IgD-negative memory B cell (primary cell): ENCODE data around the gene BORCS5. TPM values are rescaled to one million over a fixed set of nuclear protein-coding genes. Genes with fewer than 3 reads are reported as not detected.
A peak's percentile ranks its signal among the peaks of the same experiment; 100 is the strongest.

Experiments used
- H3K27ac Mint-ChIP-seq, 3 donors: one replicate each; pipeline ENCODE4 v1.8.0; 2020 to 2022; ENCODE audit warnings: mild to moderate bottlenecking in 3 of 3, mixed read lengths in 3 of 3, moderate library complexity in 1 of 3
- H3K27me3 Mint-ChIP-seq: one replicate; pipeline ENCODE4 v1.8.0; 2021; ENCODE audit warnings: mixed read lengths
- H3K36me3 Mint-ChIP-seq: one replicate; pipeline ENCODE4 v1.8.0; 2020; ENCODE audit warnings: mild to moderate bottlenecking, mixed read lengths
- H3K4me1 Mint-ChIP-seq, 3 donors: one replicate each; pipeline ENCODE4 v1.8.0; 2020 to 2022; ENCODE audit warnings: mixed read lengths in 3 of 3, mild to moderate bottlenecking in 1 of 3
- H3K4me3 Mint-ChIP-seq, 4 donors: one replicate each; pipeline ENCODE4 v1.8.0; 2020 to 2022; ENCODE audit warnings: mild to moderate bottlenecking in 4 of 4, mixed read lengths in 4 of 4, moderate library complexity in 3 of 4
- H3K9me3 Mint-ChIP-seq, 3 donors: one replicate each; pipeline ENCODE4 v1.8.0; 2020 to 2021; ENCODE audit warnings: mixed read lengths in 3 of 3, mild to moderate bottlenecking in 1 of 3
- polyA plus RNA-seq: library from polyadenylated mRNA; unstranded; fragments of 300-500 nt; fragmentation: Illumina TruSeq; gene quantifications from one replicate; pipeline ENCODE4 v1.2.3, GENCODE V29; 2021

The BORCS5 gene
- polyA plus RNA-seq, 1 donor from 2014 or later: 19.9 TPM

DNA sequence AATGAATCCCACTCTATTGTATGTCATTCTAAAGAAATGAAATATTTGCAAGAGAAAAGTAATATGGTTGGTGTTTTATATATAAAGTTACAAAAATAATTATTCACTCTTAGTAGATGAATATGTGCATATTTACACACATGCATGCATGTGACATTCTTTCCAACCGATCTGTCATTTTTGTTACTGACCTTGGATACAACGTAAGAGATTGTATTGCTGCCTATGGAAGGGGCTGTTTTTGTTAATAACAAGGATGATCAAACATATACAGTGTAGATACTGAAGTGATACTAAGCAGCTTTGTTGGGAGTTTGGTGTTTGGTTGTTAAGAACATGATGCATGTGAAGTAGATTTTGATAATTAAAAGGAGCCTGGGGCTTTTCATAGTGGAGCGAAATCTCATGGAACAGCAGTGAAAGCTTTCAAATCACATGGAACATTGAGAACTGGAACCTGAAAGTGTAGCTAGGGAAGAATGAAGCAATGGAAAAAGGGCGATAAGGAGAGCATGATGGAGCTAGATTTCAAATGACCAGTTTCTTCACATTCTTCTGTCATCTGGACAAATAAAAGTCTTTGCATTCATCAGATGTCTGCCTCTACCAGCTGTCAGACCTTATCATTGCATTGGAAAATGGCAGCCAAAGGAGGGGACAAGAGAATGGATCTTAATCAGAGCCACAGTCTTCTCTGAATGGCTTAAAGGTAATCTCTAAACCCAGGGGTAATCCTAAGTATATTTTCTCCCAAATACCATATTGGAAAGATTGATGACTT, 10.0 kb downstream of the BORCS5 start:
- Mint-ChIP-seq H3K27ac (no peak overlapping the region), H3K27me3 (no peaks in the 10 kb centered on the region), H3K9me3 (no peaks in the 10 kb centered on the region), H3K4me1 (peaks cover 11 to 15% (median 15%) of the 10 kb centered on the region in 3 donors), H3K36me3 (peaks cover 8% of the 10 kb centered on the region), H3K4me3 (no peak overlapping the region)

DNA sequence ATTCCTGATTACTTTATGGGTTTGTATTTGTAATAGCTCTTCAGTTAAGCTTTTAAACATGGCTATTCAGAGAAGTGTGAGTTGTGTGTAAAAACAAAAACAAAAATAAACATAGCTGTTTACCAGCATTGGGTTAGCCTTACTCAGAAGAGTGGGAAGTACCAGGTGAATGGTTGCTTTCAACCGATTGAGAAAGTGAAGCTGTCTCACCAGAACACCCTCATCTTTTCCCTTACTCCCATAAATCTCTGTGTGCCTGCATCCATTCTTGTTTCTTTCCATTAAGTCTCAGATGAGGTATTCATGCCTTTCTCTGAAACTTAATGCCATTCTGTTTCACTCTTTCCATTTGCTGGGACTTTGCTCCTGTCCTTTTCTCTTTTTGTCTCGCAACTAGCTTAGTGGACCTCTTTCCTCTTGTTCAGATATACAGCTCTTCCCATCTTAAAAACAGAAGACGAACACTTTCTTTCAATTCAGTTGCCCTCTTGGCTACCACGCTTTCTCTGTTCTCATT, 10.7 kb downstream of the BORCS5 start:
- Mint-ChIP-seq H3K4me3 (no peak overlapping the region), H3K9me3 (no peaks in the 10 kb centered on the region), H3K27ac (peak overlapping the region in 2 of 3 donors; percentile 36 to 57), H3K36me3 (peaks cover 8% of the 10 kb centered on the region), H3K27me3 (no peaks in the 10 kb centered on the region), H3K4me1 (peaks cover 11 to 15% (median 11%) of the 10 kb centered on the region in 3 donors)

DNA sequence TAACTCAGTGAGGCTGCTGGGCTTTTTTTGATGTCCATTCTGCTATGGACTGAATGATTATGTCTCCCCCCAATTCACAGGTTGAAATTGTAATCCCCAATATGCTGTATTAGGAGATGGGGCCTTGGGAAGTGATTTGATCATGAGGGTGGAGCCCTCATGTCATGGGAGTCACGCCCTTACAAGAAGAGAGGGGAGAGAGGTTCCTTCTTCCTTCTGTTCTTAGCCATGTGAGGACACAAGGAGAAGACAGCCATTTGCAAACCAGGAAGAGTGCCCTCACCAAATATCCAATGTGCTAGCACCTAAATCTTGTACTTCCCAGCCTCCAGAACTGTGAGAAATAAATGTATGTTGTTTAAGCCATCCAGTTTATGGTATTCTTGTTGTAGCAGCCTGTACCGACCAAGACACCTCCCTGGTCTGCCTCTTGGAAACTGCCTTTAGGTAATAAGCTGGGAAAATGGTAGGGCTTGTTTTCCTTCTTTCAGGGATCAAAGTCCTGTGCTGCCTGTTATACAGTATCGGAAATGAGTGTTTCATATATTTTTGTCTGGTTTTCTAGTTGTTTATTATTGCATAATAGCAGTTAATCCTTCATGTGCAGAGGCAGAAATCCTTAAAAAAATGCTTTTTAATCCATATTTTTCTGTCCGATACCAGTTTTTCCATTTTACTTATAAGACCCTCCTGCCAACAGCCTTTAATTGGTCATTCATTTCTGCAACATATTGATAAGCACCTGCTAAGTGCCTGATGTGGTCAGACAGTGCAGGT, 16.3 kb downstream of the BORCS5 start:
- H3K4me3 Mint-ChIP-seq: no peak overlapping the region
- H3K9me3 Mint-ChIP-seq: no peaks in the 10 kb centered on the region
- peaks cover 13% of the 10 kb centered on the region for H3K36me3 Mint-ChIP-seq
- no peak overlapping the region for H3K27ac Mint-ChIP-seq
- H3K4me1 Mint-ChIP-seq: peaks cover 5 to 16% (median 5%) of the 10 kb centered on the region in 3 donors
- no peaks in the 10 kb centered on the region for H3K27me3 Mint-ChIP-seq

GRCh38 chr12:12376646-12377448, 20.0 kb downstream of the BORCS5 start:
- Mint-ChIP-seq H3K9me3 (no peaks in the 10 kb centered on the region), H3K27me3 (no peaks in the 10 kb centered on the region), H3K27ac (peak overlapping the region in 2 of 3 donors; percentile 19 to 81), H3K4me3 (no peak overlapping the region), H3K4me1 (peaks cover 15 to 26% (median 22%) of the 10 kb centered on the region in 3 donors), H3K36me3 (peaks cover 19% of the 10 kb centered on the region)

DNA sequence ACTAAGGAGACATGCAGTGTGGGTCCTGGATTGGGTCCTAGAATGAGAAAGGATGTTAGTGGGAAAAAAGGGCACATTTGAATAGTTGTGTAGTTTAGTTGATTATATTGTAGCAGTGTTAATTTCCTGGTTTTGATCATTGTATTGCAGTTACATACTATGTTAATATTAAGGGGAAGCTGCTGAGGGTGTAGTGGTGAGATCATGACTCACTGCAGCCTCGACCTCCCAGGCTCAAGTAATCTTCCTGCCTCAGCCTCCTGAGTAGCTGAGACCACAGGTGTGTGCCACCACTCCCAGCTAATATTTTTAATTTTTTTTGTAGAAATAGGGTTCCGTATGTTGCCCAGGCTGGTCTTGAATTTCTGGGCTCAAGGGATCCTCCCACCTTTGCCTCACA, 21.7 kb downstream of the BORCS5 start:
- Mint-ChIP-seq H3K36me3 (peaks cover 15% of the 10 kb centered on the region), H3K4me3 (no peak overlapping the region), H3K27me3 (no peaks in the 10 kb centered on the region), H3K4me1 (peaks cover 15 to 19% (median 17%) of the 10 kb centered on the region in 3 donors), H3K27ac (peak overlapping the region; percentile 12 to 88 (median 50)), H3K9me3 (no peaks in the 10 kb centered on the region)

GRCh38 chr12:12379831-12380730, 23.2 kb downstream of the BORCS5 start:
- Mint-ChIP-seq H3K9me3 (no peaks in the 10 kb centered on the region), H3K4me3 (peak overlapping the region in 3 of 4 donors; percentile 0 to 70 (median 5)), H3K27ac (peak overlapping the region; percentile 18 to 94 (median 90)), H3K36me3 (peaks cover 17% of the 10 kb centered on the region), H3K4me1 (peaks cover 15 to 26% (median 17%) of the 10 kb centered on the region in 3 donors), H3K27me3 (no peaks in the 10 kb centered on the region)

- H3K9me3 Mint-ChIP-seq: no peaks in the 10 kb centered on the region
- peaks cover 15 to 26% (median 17%) of the 10 kb centered on the region in 3 donors for H3K4me1 Mint-ChIP-seq
- peaks cover 17% of the 10 kb centered on the region for H3K36me3 Mint-ChIP-seq
- H3K27ac Mint-ChIP-seq: peak overlapping the region in 1 of 3 donors; percentile 90
- no peak overlapping the region for H3K4me3 Mint-ChIP-seq
- no peaks in the 10 kb centered on the region for H3K27me3 Mint-ChIP-seq
These were observed 24.2 kb downstream of the BORCS5 start for GRCh38 chr12:12380949-12381593.

GRCh38 chr12:12381982-12382381, 25.1 kb downstream of the BORCS5 start:
- Mint-ChIP-seq H3K36me3 (peaks cover 15% of the 10 kb centered on the region), H3K4me1 (peaks cover 12 to 26% (median 15%) of the 10 kb centered on the region in 3 donors), H3K27ac (peak overlapping the region in 1 of 3 donors; percentile 28), H3K4me3 (no peak overlapping the region), H3K9me3 (no peaks in the 10 kb centered on the region), H3K27me3 (no peaks in the 10 kb centered on the region)

GRCh38 chr12:12384571-12385340, 27.9 kb downstream of the BORCS5 start:
- no peaks in the 10 kb centered on the region for H3K27me3 Mint-ChIP-seq
- H3K4me3 Mint-ChIP-seq: no peak overlapping the region
- H3K36me3 Mint-ChIP-seq: peaks cover 15% of the 10 kb centered on the region
- H3K27ac Mint-ChIP-seq: peak overlapping the region in 2 of 3 donors; percentile 34 to 96
- peaks cover 9 to 22% (median 10%) of the 10 kb centered on the region in 3 donors for H3K4me1 Mint-ChIP-seq
- H3K9me3 Mint-ChIP-seq: no peaks in the 10 kb centered on the region

- no peaks in the 10 kb centered on the region for H3K27me3 Mint-ChIP-seq
- H3K4me1 Mint-ChIP-seq: peaks cover 0 to 9% (median 1%) of the 10 kb centered on the region in 3 donors
- no peak overlapping the region for H3K4me3 Mint-ChIP-seq
- no peak overlapping the region for H3K27ac Mint-ChIP-seq
- H3K9me3 Mint-ChIP-seq: no peaks in the 10 kb centered on the region
- H3K36me3 Mint-ChIP-seq: peaks cover 10% of the 10 kb centered on the region
These were observed 30.6 kb downstream of the BORCS5 start for GRCh38 chr12:12387501-12387900.

DNA sequence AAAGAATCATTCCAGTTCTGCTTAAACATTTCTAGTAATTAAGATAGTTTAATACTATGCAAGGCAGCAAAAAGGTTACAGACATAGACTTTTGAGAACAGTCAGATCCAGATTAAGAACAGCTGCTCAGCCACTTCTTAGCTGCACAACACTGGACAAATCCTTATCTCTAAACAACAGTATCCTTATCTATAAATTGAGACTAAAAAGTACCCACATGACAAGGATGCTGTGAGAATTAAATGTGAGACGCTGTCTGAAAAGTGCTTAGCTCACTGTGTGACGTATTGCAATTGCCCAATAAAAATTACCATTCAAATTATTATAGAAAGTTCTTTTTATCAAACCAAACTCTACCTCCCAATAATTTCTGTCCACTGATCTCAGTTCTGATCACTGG, 35.5 kb downstream of the BORCS5 start:
- H3K27me3 Mint-ChIP-seq: no peaks in the 10 kb centered on the region
- H3K4me3 Mint-ChIP-seq: no peak overlapping the region
- H3K4me1 Mint-ChIP-seq: peaks cover 0 to 5% (median 1%) of the 10 kb centered on the region in 3 donors
- H3K36me3 Mint-ChIP-seq: peaks cover 6% of the 10 kb centered on the region
- H3K9me3 Mint-ChIP-seq: no peaks in the 10 kb centered on the region
- no peak overlapping the region for H3K27ac Mint-ChIP-seq

GRCh38 chr12:12393171-12393570, 36.3 kb downstream of the BORCS5 start:
- Mint-ChIP-seq H3K4me3 (no peak overlapping the region), H3K27me3 (no peaks in the 10 kb centered on the region), H3K27ac (no peak overlapping the region), H3K4me1 (peaks cover 0 to 6% (median 3%) of the 10 kb centered on the region in 3 donors), H3K36me3 (peaks cover 6% of the 10 kb centered on the region), H3K9me3 (no peaks in the 10 kb centered on the region)

GRCh38 chr12:12396694-12397093, 39.8 kb downstream of the BORCS5 start:
- Mint-ChIP-seq H3K4me3 (no peak overlapping the region), H3K9me3 (peaks cover 2 to 4% (median 2%) of the 10 kb centered on the region in 3 donors), H3K27me3 (no peaks in the 10 kb centered on the region), H3K36me3 (peaks cover 10% of the 10 kb centered on the region), H3K4me1 (peaks cover 0 to 6% (median 2%) of the 10 kb centered on the region in 3 donors), H3K27ac (no peak overlapping the region)
